Spleen (tissue), 11 donors: ENCODE data around the gene SLC1A4. TPM values are rescaled to one million over a fixed set of nuclear protein-coding genes. Genes with fewer than 3 reads are reported as not detected.
A peak's percentile ranks its signal among the peaks of the same experiment; 100 is the strongest.

Experiments
- DNase-seq: peaks from one replicate; pipeline ENCODE4 v3.0.0-alpha.2; 2020
- H3K27ac ChIP-seq, 8 donors: fragments of 200-600 bp; sonication (generic) in 7 of 8; 1 replicate in 4 of 8; 2 replicates in 4 of 8; pipeline versions ENCODE4 v1.5.0 to v1.8.0; 2016 to 2021; ENCODE audit warnings: inconsistent platforms in 4 of 8, mild to moderate bottlenecking in 4 of 8, moderate library complexity in 1 of 8
- H3K27me3 ChIP-seq, 7 donors: fragments of 200-600 bp; sonication (generic) in 6 of 7; replicated peaks in 1 of 7; 1 replicate in 4 of 7; 2 replicates in 3 of 7; pipeline versions ENCODE4 v1.5.0 to v1.8.0; 2016 to 2021; ENCODE audit warnings: inconsistent platforms in 3 of 7, mild to moderate bottlenecking in 1 of 7
- H3K36me3 ChIP-seq, 6 donors: fragments of 200-600 bp; sonication (generic) in 5 of 6; 1 replicate in 4 of 6; 2 replicates in 2 of 6; pipeline versions ENCODE4 v1.5.0 to v1.8.0; 2016 to 2021; ENCODE audit warnings: inconsistent platforms in 2 of 6
- H3K4me1 ChIP-seq, 6 donors: fragments of 200-600 bp; sonication (generic) in 5 of 6; 1 replicate in 3 of 6; 2 replicates in 3 of 6; pipeline versions ENCODE4 v1.5.0 to v1.8.0; 2016 to 2021; ENCODE audit warnings: inconsistent platforms in 3 of 6
- H3K4me3 ChIP-seq, 8 donors: fragments of 200-600 bp; sonication (generic) in 7 of 8; 1 replicate in 4 of 8; 2 replicates in 4 of 8; pipeline versions ENCODE4 v1.5.0 to v1.8.0; 2016 to 2021; ENCODE audit warnings: inconsistent platforms in 4 of 8, mild to moderate bottlenecking in 4 of 8, moderate library complexity in 2 of 8
- H3K9me3 ChIP-seq, 8 donors: fragments of 200-600 bp; sonication (generic) in 7 of 8; 1 replicate in 4 of 8; 2 replicates in 4 of 8; pipeline versions ENCODE4 v1.5.0 to v1.8.0; 2016 to 2021; ENCODE audit warnings: inconsistent platforms in 4 of 8
- CTCF ChIP-seq, 11 experiments: fragments of 200-600 bp in 7 of 11; fragments of 450-650 bp in 4 of 11; sonication (generic) in 4 of 11; IDR thresholded peaks in 8 of 11; conservative IDR thresholded peaks in 3 of 11; 1 replicate in 7 of 11; 2 replicates in 4 of 11; pipeline versions ENCODE4 v1.4.0 to v1.8.0; 2016 to 2021; ENCODE audit warnings: antibody characterized with exemption in 11 of 11, inconsistent platforms in 4 of 11, mild to moderate bottlenecking in 1 of 11
- POLR2A ChIP-seq, 3 donors: fragments of 450-650 bp; IDR thresholded peaks; one replicate each; pipeline ENCODE4 v1.5.1; 2017; ENCODE audit warnings: antibody characterized with exemption in 3 of 3, mild to moderate bottlenecking in 1 of 3
- POLR2AphosphoS5 ChIP-seq, 3 donors: sonication (generic); formaldehyde crosslinking; IDR thresholded peaks; one replicate each; pipeline ENCODE4 v1.5.1; 2017; ENCODE audit warnings: antibody characterized with exemption in 3 of 3
- WGBS, 5 donors: extraction: QIAGEN DNeasy Blood & Tissue Kit in 3 of 5; methylation state at CpG; one replicate each; pipeline versions ENCODE4 v1.1.5 to v1.1.7; 2013 to 2018; 5-methylcytosine and 5-hydroxymethylcytosine counted together
- intact Hi-C: fragments of 100-400 bp; cut with DNase I; formaldehyde crosslinking; loops from one replicate; pipeline ENCODE4 v1.15.0; 2023; ENCODE audit warnings: low total_unique reads
- polyA plus RNA-seq, 3 donors: library from polyadenylated mRNA; stranded (reverse); fragments of 200-250 nt; gene quantifications; one replicate each; pipeline ENCODE4 v1.2.1, GENCODE V29; 2013
- total RNA-seq, 7 donors: library from RNA; depleted of rRNA in 3 of 7; stranded (reverse); fragments of >200 nt in 3 of 7; fragmentation: NEBNext Ultra II Directional in 4 of 7; extraction: Animal tissue kit (Norgen Biotek cat#: 25700) in 4 of 7; gene quantifications; one replicate each; pipeline versions ENCODE4 v1.1.0 to v1.2.1, GENCODE V29; 2016 to 2021
- donor health status: healthy with polysubstance abuse.
- donor health status: DM: no; HTN: no; CAD: no; lungs with moderate emphysema.
- donor health status: DM: no; HTN: no; CAD: no.
- donor health status: Bipolar disorder and iron deficiency.
- donor health status: healthy.
- donor health status: DM: no; HTN: no; CAD: no.
- donor health status: DM: yes; HTN: yes; CAD: no.

SLC1A4 gene
- total and polyA plus RNA-seq, 10 donors: 2.5 to 32.0 (median 15.7) TPM

GRCh38 chr2:64943387-64944150 is 45.6 kb upstream of the SLC1A4 start:
- intact Hi-C loops: no loop called here
- Histone ChIP-seq H3K36me3 (no peaks in the 10 kb centered on the region), H3K9me3 (no peaks in the 10 kb centered on the region), H3K27me3 (no peaks in the 10 kb centered on the region), H3K4me1 (peaks cover 19 to 89% (median 63%) of the 10 kb centered on the region in 6 donors), H3K4me3 (no peak overlapping the region), H3K27ac (peak overlapping the region in 5 of 8 donors; percentile 15 to 80 (median 70))
- no peak for TF ChIP-seq POLR2A (IDR thresholded peaks at IDR 0.05)
- peak; percentile 75 to 87 (median 85) for TF ChIP-seq POLR2AphosphoS5 (IDR thresholded peaks at IDR 0.05)
- DNase-seq: peak; percentile 89
- WGBS, 5 donors: 50 to 79% (median 61%) methylated on average over 10 to 12 of the region's 12 CpGs

GRCh38 chr2:64944484-64944883 is 44.7 kb upstream of the SLC1A4 start:
- Histone ChIP-seq H3K27me3 (no peaks in the 10 kb centered on the region), H3K27ac (peak overlapping the region in 5 of 8 donors; percentile 6 to 80 (median 70)), H3K4me1 (peaks cover 15 to 80% (median 55%) of the 10 kb centered on the region in 6 donors), H3K36me3 (no peaks in the 10 kb centered on the region), H3K9me3 (no peaks in the 10 kb centered on the region), H3K4me3 (no peak overlapping the region)
- WGBS, 5 donors: 89 to 93% (median 93%) methylated on average over 4 of the region's 4 CpGs
- no peak for DNase-seq
- intact Hi-C loops: no loop called here
- TF ChIP-seq POLR2A (IDR thresholded peaks at IDR 0.05) (no peak), CTCF (IDR thresholded peaks at IDR 0.05 in 8 of 11, conservative IDR thresholded peaks at IDR 0.05 in 3 of 11) (no peak), POLR2AphosphoS5 (IDR thresholded peaks at IDR 0.05) (no peak)

- Histone ChIP-seq H3K27me3 (no peaks in the 10 kb centered on the region), H3K36me3 (no peaks in the 10 kb centered on the region), H3K9me3 (no peaks in the 10 kb centered on the region), H3K27ac (peak overlapping the region; percentile 38 to 80 (median 60)), H3K4me1 (peaks cover 15 to 72% (median 48%) of the 10 kb centered on the region in 6 donors), H3K4me3 (peak overlapping the region in 2 of 8 donors; percentile 14 to 52)
- DNase-seq: peak; percentile 93
- TF ChIP-seq POLR2AphosphoS5 (IDR thresholded peaks at IDR 0.05): peak; percentile 7 to 77 (median 69)
- TF ChIP-seq CTCF (IDR thresholded peaks at IDR 0.05 in 8 of 11, conservative IDR thresholded peaks at IDR 0.05 in 3 of 11): no peak
- 23 to 27% (median 26%) methylated on average over 14 of the region's 14 CpGs for WGBS, 5 donors
- intact Hi-C loops: no loop called here
Measured at GRCh38 chr2:64945973-64946768, 43.0 kb upstream of the SLC1A4 start.

- Histone ChIP-seq H3K36me3 (no peaks in the 10 kb centered on the region), H3K27me3 (no peaks in the 10 kb centered on the region), H3K27ac (peak overlapping the region; percentile 38 to 80 (median 60)), H3K4me1 (peaks cover 15 to 70% (median 46%) of the 10 kb centered on the region in 6 donors), H3K9me3 (no peaks in the 10 kb centered on the region), H3K4me3 (peak overlapping the region in 2 of 8 donors; percentile 14 to 52)
- intact Hi-C loops: no loop called here
- DNase-seq: no peak
- TF ChIP-seq CTCF (IDR thresholded peaks at IDR 0.05 in 8 of 11, conservative IDR thresholded peaks at IDR 0.05 in 3 of 11) (no peak), POLR2AphosphoS5 (IDR thresholded peaks at IDR 0.05) (no peak), POLR2A (IDR thresholded peaks at IDR 0.05) (no peak)
Measured at GRCh38 chr2:64946769-64947247, 42.4 kb upstream of the SLC1A4 start.
